ENCODE results near the gene GPC5.

DNA sequence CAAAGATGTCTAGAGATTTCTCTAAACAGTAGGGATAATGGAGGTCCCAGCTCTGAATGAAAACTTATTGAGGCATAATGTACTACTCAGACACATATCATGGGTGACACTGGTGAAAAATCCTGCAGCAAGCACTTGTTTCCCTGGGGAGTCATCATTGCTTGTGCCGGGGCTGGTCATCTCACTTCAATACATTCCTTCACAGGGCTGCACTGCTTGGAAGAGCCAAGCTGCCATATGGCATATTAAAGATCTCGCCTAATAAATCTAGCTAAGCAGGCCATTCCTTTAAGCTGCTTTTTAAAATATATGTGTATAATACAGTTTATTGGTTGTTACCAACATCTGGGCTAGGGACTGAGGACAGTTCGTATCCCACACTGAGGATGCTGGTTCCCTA is 1496.0 kb downstream of the GPC5 start:
- TF ChIP-seq RAD21 (IDR thresholded peaks at IDR 0.05; ENCODE audit: low read depth) (no peak), EP300 (IDR thresholded peaks at IDR 0.05; ENCODE audit: borderline replicate concordance) (no peak), NFIC (IDR thresholded peaks at IDR 0.05) (no peak), ZBTB7A (IDR thresholded peaks at IDR 0.05; ENCODE audit: low read depth) (no peak), FOXM1 (IDR thresholded peaks at IDR 0.05; ENCODE audit: borderline replicate concordance, low read depth) (no peak), YY1 (IDR thresholded peaks at IDR 0.05; ENCODE audit: low read depth) (no peak), CEBPB (IDR thresholded peaks at IDR 0.05) (no peak), CREB1 (IDR thresholded peaks at IDR 0.05; ENCODE audit: low read depth) (no peak)
- TF ChIP-seq, protein P1, sequence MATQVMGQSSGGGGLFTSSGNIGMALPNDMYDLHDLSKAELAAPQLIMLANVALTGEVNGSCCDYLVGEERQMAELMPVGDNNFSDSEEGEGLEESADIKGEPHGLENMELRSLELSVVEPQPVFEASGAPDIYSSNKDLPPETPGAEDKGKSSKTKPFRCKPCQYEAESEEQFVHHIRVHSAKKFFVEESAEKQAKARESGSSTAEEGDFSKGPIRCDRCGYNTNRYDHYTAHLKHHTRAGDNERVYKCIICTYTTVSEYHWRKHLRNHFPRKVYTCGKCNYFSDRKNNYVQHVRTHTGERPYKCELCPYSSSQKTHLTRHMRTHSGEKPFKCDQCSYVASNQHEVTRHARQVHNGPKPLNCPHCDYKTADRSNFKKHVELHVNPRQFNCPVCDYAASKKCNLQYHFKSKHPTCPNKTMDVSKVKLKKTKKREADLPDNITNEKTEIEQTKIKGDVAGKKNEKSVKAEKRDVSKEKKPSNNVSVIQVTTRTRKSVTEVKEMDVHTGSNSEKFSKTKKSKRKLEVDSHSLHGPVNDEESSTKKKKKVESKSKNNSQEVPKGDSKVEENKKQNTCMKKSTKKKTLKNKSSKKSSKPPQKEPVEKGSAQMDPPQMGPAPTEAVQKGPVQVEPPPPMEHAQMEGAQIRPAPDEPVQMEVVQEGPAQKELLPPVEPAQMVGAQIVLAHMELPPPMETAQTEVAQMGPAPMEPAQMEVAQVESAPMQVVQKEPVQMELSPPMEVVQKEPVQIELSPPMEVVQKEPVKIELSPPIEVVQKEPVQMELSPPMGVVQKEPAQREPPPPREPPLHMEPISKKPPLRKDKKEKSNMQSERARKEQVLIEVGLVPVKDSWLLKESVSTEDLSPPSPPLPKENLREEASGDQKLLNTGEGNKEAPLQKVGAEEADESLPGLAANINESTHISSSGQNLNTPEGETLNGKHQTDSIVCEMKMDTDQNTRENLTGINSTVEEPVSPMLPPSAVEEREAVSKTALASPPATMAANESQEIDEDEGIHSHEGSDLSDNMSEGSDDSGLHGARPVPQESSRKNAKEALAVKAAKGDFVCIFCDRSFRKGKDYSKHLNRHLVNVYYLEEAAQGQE (IDR thresholded peaks at IDR 0.05; ENCODE audit: low read depth), result no peak
